ENCODE results near the gene IQCE.

GRCh38 chr7:2512713-2513112 is 46.1 kb upstream of the IQCE start:
- no peak for TF ChIP-seq CTCF (conservative IDR thresholded peaks at IDR 0.05)
- no peak for TF ChIP-seq EZH2 (IDR thresholded peaks at IDR 0.05; ENCODE audit: low read depth)

Measured in PC-9 (cell line).